H9 (cell line): Measurements from ENCODE around the gene CPM. TPM values are rescaled to one million over a fixed set of nuclear protein-coding genes. Genes with fewer than 3 reads are reported as not detected.

ENCODE experiments used
- DNase-seq: peaks from one replicate; pipeline ENCODE4 v3.0.0-alpha.2; 2017
- H2AFZ ChIP-seq: one replicate; pipeline ENCODE4 v1.6.1; 2013; ENCODE audit warnings: mild to moderate bottlenecking, low read length, control low read depth, moderate library complexity
- H2AK5ac ChIP-seq: 2 replicates; pipeline ENCODE4 v1.6.1; 2013; ENCODE audit warnings: low read length, control low read depth, mixed read lengths; ENCODE audit not compliant: insufficient read length
- H2BK120ac ChIP-seq: one replicate; pipeline ENCODE4 v1.6.1; 2013; ENCODE audit warnings: low read depth, mild to moderate bottlenecking, low read length, control low read depth, inconsistent platforms; ENCODE audit not compliant: poor library complexity, severe bottlenecking
- H2BK12ac ChIP-seq: 2 replicates; pipeline ENCODE4 v1.6.1; 2013; ENCODE audit warnings: low read length, control low read depth, mixed read lengths, low read depth; ENCODE audit not compliant: insufficient read length
- H2BK15ac ChIP-seq: 2 replicates; pipeline ENCODE4 v1.6.1; 2013; ENCODE audit warnings: low read depth, low read length, control low read depth
- H2BK20ac ChIP-seq: one replicate; pipeline ENCODE4 v1.6.1; 2013; ENCODE audit warnings: low read depth, mild to moderate bottlenecking, low read length, control low read depth, inconsistent platforms; ENCODE audit not compliant: poor library complexity, severe bottlenecking
- H2BK5ac ChIP-seq: 2 replicates; pipeline ENCODE4 v1.6.1; 2013; ENCODE audit warnings: low read length, control low read depth, mixed read lengths; ENCODE audit not compliant: insufficient read length
- H3K14ac ChIP-seq: 2 replicates; pipeline ENCODE4 v1.6.1; 2013; ENCODE audit warnings: low read length, control low read depth; ENCODE audit not compliant: insufficient read depth
- H3K18ac ChIP-seq: 2 replicates; pipeline ENCODE4 v1.6.1; 2013; ENCODE audit warnings: low read depth, mild to moderate bottlenecking, mixed read lengths, low read length, control low read depth; ENCODE audit not compliant: insufficient read length
- H3K23ac ChIP-seq: 2 replicates; pipeline ENCODE4 v1.6.1; 2013; ENCODE audit warnings: low read length, control low read depth, mixed read lengths, low read depth; ENCODE audit not compliant: insufficient read length
- H3K23me2 ChIP-seq: 2 replicates; pipeline ENCODE4 v1.6.1; 2013; ENCODE audit warnings: low read depth, mild to moderate bottlenecking, mixed read lengths, low read length, control low read depth; ENCODE audit not compliant: insufficient read length, poor library complexity, severe bottlenecking
- H3K27ac ChIP-seq: 2 replicates; pipeline ENCODE4 v1.5.1; 2013; ENCODE audit warnings: low read length, control low read depth, mixed read lengths, low read depth; ENCODE audit not compliant: insufficient read length
- H3K27me3 ChIP-seq: 2 replicates; pipeline ENCODE4 v1.6.1; 2013; ENCODE audit warnings: low read length, control low read depth, inconsistent platforms; ENCODE audit not compliant: insufficient read depth
- H3K4ac ChIP-seq: 2 replicates; pipeline ENCODE4 v1.6.1; 2013; ENCODE audit warnings: low read depth, mild to moderate bottlenecking, control low read depth, inconsistent platforms, low read length, moderate library complexity
- H3K4me1 ChIP-seq: 2 replicates; pipeline ENCODE4 v1.6.1; 2013; ENCODE audit warnings: low read length, control low read depth, inconsistent platforms; ENCODE audit not compliant: insufficient read depth
- H3K4me2 ChIP-seq: 2 replicates; pipeline ENCODE4 v1.6.1; 2013; ENCODE audit warnings: low read length, control low read depth, mixed read lengths; ENCODE audit not compliant: insufficient read length, insufficient read depth
- H3K56ac ChIP-seq: 2 replicates; pipeline ENCODE4 v1.6.1; 2013; ENCODE audit warnings: low read depth, mild to moderate bottlenecking, mixed read lengths, low read length, control low read depth; ENCODE audit not compliant: insufficient read length
- H3K79me1 ChIP-seq: 2 replicates; pipeline ENCODE4 v1.6.1; 2013; ENCODE audit warnings: low read depth, mild to moderate bottlenecking, moderate library complexity, low read length, control low read depth, inconsistent platforms; ENCODE audit not compliant: insufficient read depth, poor library complexity, severe bottlenecking
- H3K79me2 ChIP-seq: 2 replicates; pipeline ENCODE4 v1.6.1; 2013; ENCODE audit warnings: low read length, control low read depth, inconsistent platforms; ENCODE audit not compliant: insufficient read depth
- H3K9ac ChIP-seq: 2 replicates; pipeline ENCODE4 v1.6.1; 2013; ENCODE audit warnings: low read length, control low read depth, mixed read lengths; ENCODE audit not compliant: insufficient read length; ENCODE audit errors: extremely low read depth
- H3K9me3 ChIP-seq: one replicate; pipeline ENCODE4 v1.6.1; 2013; ENCODE audit warnings: low read depth, low read length, inconsistent platforms; ENCODE audit not compliant: control insufficient read depth
- H3T11ph ChIP-seq: one replicate; pipeline ENCODE4 v1.6.1; 2013; ENCODE audit warnings: mild to moderate bottlenecking, low read length, control low read depth, inconsistent platforms
- H4K20me1 ChIP-seq: one replicate; pipeline ENCODE4 v1.6.1; 2013; ENCODE audit not compliant: control insufficient read depth, insufficient read length, insufficient read depth
- H4K5ac ChIP-seq: 2 replicates; pipeline ENCODE4 v1.6.1; 2013; ENCODE audit warnings: low read depth, mild to moderate bottlenecking, mixed read lengths, low read length, control low read depth; ENCODE audit not compliant: insufficient read length
- H4K8ac ChIP-seq: replicated peaks from 2 replicates; pipeline ENCODE4 v1.6.1; 2013; ENCODE audit warnings: low read length, control low read depth, mixed read lengths, low read depth; ENCODE audit not compliant: insufficient read length
- H4K91ac ChIP-seq: 2 replicates; pipeline ENCODE4 v1.6.1; 2013; ENCODE audit warnings: low read depth, mild to moderate bottlenecking, moderate library complexity, mixed read lengths, low read length, control low read depth; ENCODE audit not compliant: insufficient read length
- H3K27ac Mint-ChIP-seq, 3 experiments: 2 replicates in 2 of 3; 3 replicates in 1 of 3; pipeline ENCODE4 v1.8.0; 2020 to 2021; ENCODE audit warnings: mixed read lengths in 3 of 3, mild to moderate bottlenecking in 1 of 3, moderate library complexity in 1 of 3
- H3K27me3 Mint-ChIP-seq: 2 replicates; pipeline ENCODE4 v1.8.0; 2021; ENCODE audit warnings: low read depth, mild to moderate bottlenecking, moderate library complexity, mixed read lengths
- H3K36me3 Mint-ChIP-seq, 3 experiments: 2 replicates in 2 of 3; 3 replicates in 1 of 3; pipeline ENCODE4 v1.8.0; 2020 to 2021; ENCODE audit warnings: low read depth in 3 of 3, mixed read lengths in 3 of 3; ENCODE audit not compliant: insufficient read depth in 1 of 3
- H3K4me1 Mint-ChIP-seq, 2 experiments: 2 replicates each; pipeline ENCODE4 v1.8.0; 2020; ENCODE audit warnings: mixed read lengths in 2 of 2
- H3K4me3 Mint-ChIP-seq, 2 experiments: 2 replicates in 1 of 2; 3 replicates in 1 of 2; pipeline ENCODE4 v1.8.0; 2020 to 2021; ENCODE audit warnings: mild to moderate bottlenecking in 2 of 2, mixed read lengths in 2 of 2, moderate library complexity in 1 of 2
- H3K9me3 Mint-ChIP-seq, 2 experiments: 2 replicates in 1 of 2; 3 replicates in 1 of 2; pipeline ENCODE4 v1.8.0; 2020; ENCODE audit warnings: mild to moderate bottlenecking in 2 of 2, mixed read lengths in 2 of 2, moderate library complexity in 1 of 2
- CTCF ChIP-seq: fragments of 200-600 bp; sonication (generic); conservative IDR thresholded peaks from 3 replicates; pipeline ENCODE4 v1.8.0; 2021; ENCODE audit warnings: antibody characterized with exemption, mild to moderate bottlenecking
- WGBS: extraction: QIAGEN DNeasy Blood & Tissue Kit; methylation state at CpG from one replicate; pipeline ENCODE4 v1.1.7; 2013; ENCODE audit warnings: missing lambda C conversion rate, low lambda C conversion rate, mixed read lengths; ENCODE audit not compliant: insufficient read length; ENCODE audit errors: extremely low coverage; 5-methylcytosine and 5-hydroxymethylcytosine counted together
- total RNA-seq: library from RNA; stranded (reverse); gene quantifications from 2 replicates; pipeline ENCODE4 v1.2.1, GENCODE V29; 2021

Gene CPM
- total RNA-seq, 1 experiment from 2014 or later = 1.2 TPM

- Mint-ChIP-seq H3K27ac (no peak overlapping the region; a peak in 1 of 7 replicates), H3K4me1 (no peaks in the 10 kb centered on the region)
- no peak overlapping the region for H3K56ac ChIP-seq
Observed at GRCh38 chr12:68844788-68845695, 87.9 kb downstream of the CPM start.

More at GRCh38 chr12:68844788-68845695, 87.9 kb downstream of the CPM start:
- no peak overlapping the region for H2BK120ac ChIP-seq
- Mint-ChIP-seq H3K27me3 (no peaks in the 10 kb centered on the region), H3K4me3 (no peak overlapping the region), H3K36me3 (peaks cover 7 to 35% (median 21%) of the 10 kb centered on the region in 3 experiments; a peak in 6 of 7 replicates), H3K9me3 (no peaks in the 10 kb centered on the region)
- H2BK15ac ChIP-seq = no peak overlapping the region
- H2BK5ac ChIP-seq = no peak overlapping the region
- no peak overlapping the region for H3K9ac ChIP-seq
- H3K9me3 ChIP-seq = no peaks in the 10 kb centered on the region
- H2BK20ac ChIP-seq = no peak overlapping the region
- no peak overlapping the region for H4K8ac ChIP-seq
- WGBS = no CpG with 5 or more reads among the region's 14 CpGs
- no peaks in the 10 kb centered on the region for H3K79me1 ChIP-seq
- H2AFZ ChIP-seq = no peak overlapping the region
- no peak overlapping the region for H3T11ph ChIP-seq
- H4K5ac ChIP-seq = no peak overlapping the region
- H3K18ac ChIP-seq = no peak overlapping the region
- no peaks in the 10 kb centered on the region for H3K79me2 ChIP-seq
- DNase-seq = no peak
- H2AK5ac ChIP-seq = no peak overlapping the region
- H3K14ac ChIP-seq = no peak overlapping the region
- no peak overlapping the region for H3K23ac ChIP-seq
- H3K23me2 ChIP-seq = no peaks in the 10 kb centered on the region
- H3K4me2 ChIP-seq = no peak overlapping the region
- no peaks in the 10 kb centered on the region for H3K4me1 ChIP-seq
- no peak overlapping the region for H3K4ac ChIP-seq
- H2BK12ac ChIP-seq = no peak overlapping the region
- no peak for TF ChIP-seq CTCF
- H4K91ac ChIP-seq = no peak overlapping the region
- no peak overlapping the region for H3K27ac ChIP-seq
- H4K20me1 ChIP-seq = no peaks in the 10 kb centered on the region
- H3K27me3 ChIP-seq = no peaks in the 10 kb centered on the region
